Ascending aorta (tissue), 2 donors: ENCODE data around the gene GPR50. TPM values are rescaled to one million over a fixed set of nuclear protein-coding genes. Genes with fewer than 3 reads are reported as not detected.
A peak's percentile ranks its signal among the peaks of the same experiment; 100 is the strongest.

ENCODE experiments used
- DNase-seq, 2 donors: peaks; one replicate each; pipeline ENCODE4 v3.0.0-alpha.2; 2019; ENCODE audit warnings: low spot score in 2 of 2
- H3K27ac ChIP-seq, 2 donors: fragments of 200-600 bp; sonication (generic); one replicate each; pipeline ENCODE4 v1.5.1; 2016 to 2017; ENCODE audit warnings: mild to moderate bottlenecking in 1 of 2
- H3K27me3 ChIP-seq: fragments of 200-600 bp; sonication (generic); one replicate; pipeline ENCODE4 v1.5.1; 2017
- H3K36me3 ChIP-seq, 2 donors: fragments of 200-600 bp; sonication (generic); one replicate each; pipeline ENCODE4 v1.5.1; 2016
- H3K4me1 ChIP-seq, 2 donors: fragments of 200-600 bp; sonication (generic); one replicate each; pipeline ENCODE4 v1.5.1; 2016 to 2017; ENCODE audit warnings: mild to moderate bottlenecking in 1 of 2
- H3K4me3 ChIP-seq, 2 donors: fragments of 200-600 bp; sonication (generic); one replicate each; pipeline ENCODE4 v1.5.1; 2016 to 2017; ENCODE audit warnings: mild to moderate bottlenecking in 1 of 2
- H3K9me3 ChIP-seq, 2 donors: fragments of 200-600 bp; sonication (generic); one replicate each; pipeline ENCODE4 v1.5.1; 2016
- intact Hi-C: fragments of 100-400 bp; cut with DNase I; formaldehyde crosslinking; loops from one replicate; pipeline ENCODE4 v1.15.1; 2023
- total RNA-seq: library from RNA; depleted of rRNA; stranded (reverse); fragments of >200 nt; gene quantifications from one replicate; pipeline ENCODE4 v1.1.0, GENCODE V29; 2016
- TF ChIP-seq, protein P1 (sequence below), 3 experiments: fragments of 200-600 bp in 2 of 3; fragments of 450-650 bp in 1 of 3; sonication (generic) in 2 of 3; IDR thresholded peaks; one replicate each; pipeline ENCODE4 v1.5.1; 2016 to 2019; ENCODE audit warnings: antibody characterized with exemption in 3 of 3, mild to moderate bottlenecking in 1 of 3, moderate library complexity in 1 of 3

The GPR50 gene
- not detected for total RNA-seq

DNA sequence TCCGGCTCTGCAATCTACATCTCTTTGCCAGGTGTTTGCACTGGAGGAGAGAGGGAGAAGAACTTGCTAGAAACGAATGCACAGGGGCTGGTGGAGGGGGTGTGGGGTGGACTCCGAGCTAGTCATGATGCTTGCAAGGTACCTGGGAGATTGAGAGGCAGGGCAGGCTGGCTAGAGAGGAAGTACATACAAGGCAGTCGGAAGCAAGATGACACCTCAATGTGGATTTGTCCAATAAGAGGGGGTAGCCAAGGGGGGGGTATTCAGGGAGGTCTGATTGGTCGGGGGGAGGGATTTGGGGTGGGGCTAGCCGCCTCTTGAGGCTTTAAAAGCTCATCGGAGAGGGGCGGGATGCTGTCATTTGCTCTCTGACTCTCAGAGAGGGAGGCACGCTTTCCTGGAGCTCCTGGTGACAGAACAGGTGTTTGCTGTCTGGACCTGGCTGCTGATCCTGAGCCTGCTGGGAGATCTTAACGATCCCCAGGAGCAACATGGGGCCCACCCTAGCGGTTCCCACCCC is at the start of gene GPR50:
GPR50 (plus strand) TSS at position 354 of the 520 bp plus-strand sequence; CDS start at position 492, 138 bp downstream.
- H3K36me3 ChIP-seq: no peaks in the 10 kb centered on the region
- peaks cover 0 to 9% of the 10 kb centered on the region in 2 donors for H3K9me3 ChIP-seq
- DNase-seq: no peak
- H3K27me3 ChIP-seq: no peaks in the 10 kb centered on the region
- H3K4me3 ChIP-seq: peak within 1 kb of the TSS; percentile 21 to 36
- intact Hi-C loops: no loop called here
- no peaks in the 10 kb centered on the region for H3K4me1 ChIP-seq
- TF ChIP-seq, protein P1, sequence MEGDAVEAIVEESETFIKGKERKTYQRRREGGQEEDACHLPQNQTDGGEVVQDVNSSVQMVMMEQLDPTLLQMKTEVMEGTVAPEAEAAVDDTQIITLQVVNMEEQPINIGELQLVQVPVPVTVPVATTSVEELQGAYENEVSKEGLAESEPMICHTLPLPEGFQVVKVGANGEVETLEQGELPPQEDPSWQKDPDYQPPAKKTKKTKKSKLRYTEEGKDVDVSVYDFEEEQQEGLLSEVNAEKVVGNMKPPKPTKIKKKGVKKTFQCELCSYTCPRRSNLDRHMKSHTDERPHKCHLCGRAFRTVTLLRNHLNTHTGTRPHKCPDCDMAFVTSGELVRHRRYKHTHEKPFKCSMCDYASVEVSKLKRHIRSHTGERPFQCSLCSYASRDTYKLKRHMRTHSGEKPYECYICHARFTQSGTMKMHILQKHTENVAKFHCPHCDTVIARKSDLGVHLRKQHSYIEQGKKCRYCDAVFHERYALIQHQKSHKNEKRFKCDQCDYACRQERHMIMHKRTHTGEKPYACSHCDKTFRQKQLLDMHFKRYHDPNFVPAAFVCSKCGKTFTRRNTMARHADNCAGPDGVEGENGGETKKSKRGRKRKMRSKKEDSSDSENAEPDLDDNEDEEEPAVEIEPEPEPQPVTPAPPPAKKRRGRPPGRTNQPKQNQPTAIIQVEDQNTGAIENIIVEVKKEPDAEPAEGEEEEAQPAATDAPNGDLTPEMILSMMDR (IDR thresholded peaks at IDR 0.05): no peak
- no peak within 1 kb of the TSS for H3K27ac ChIP-seq

DNA sequence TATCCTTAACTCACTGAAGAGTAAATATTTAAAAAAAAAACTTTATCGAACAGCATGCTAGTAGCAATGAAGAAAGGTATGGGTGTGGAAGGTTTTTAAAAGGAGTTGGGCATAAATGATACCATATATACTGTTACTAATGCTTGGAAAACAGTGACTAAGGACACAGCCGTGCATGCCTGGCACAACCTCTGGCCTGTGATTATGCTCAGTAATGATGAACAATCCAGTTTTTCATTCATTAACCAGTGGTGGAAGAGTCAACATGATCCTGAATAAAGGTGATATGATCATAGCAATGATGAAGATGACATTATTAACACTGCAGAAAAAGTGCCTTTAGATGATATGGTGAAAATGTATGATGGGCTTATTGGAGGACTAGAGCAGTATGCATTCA is 43.9 kb upstream of the GPR50 start:
- Histone ChIP-seq H3K9me3 (no peaks in the 10 kb centered on the region), H3K36me3 (no peaks in the 10 kb centered on the region), H3K27me3 (no peaks in the 10 kb centered on the region), H3K27ac (no peak overlapping the region), H3K4me3 (no peak overlapping the region), H3K4me1 (no peaks in the 10 kb centered on the region)
- no peak for DNase-seq
- intact Hi-C loops: no loop called here
- TF ChIP-seq, protein P1 (IDR thresholded peaks at IDR 0.05): no peak

DNA sequence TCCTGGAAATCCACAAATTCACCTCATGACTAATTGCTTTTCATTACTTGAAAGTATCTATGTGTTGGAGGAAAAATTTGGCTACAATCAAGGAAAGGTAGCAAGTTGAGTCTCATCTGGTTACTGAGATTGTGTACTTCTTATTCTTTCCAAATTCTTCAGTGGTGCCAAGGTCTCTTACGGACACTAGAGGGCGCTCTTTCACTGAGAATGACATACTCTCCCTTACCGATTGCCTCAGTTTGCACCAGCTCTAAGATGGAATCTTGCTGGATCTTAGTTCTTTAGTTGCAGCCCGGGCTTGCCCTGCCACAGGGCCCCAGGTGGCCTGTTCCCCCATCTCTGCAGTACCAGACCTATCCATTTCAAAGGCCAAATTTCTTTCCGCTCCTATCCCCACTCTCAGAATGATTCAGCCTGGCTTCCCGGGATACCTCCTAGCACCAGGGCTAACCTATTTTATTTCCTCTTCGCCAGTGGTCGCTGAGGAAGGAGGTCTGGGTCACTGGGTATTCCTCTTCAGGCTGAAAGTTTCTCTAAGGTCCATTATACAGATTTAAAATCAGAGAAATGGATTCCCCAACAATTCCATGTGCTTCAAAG is 24.6 kb upstream of the GPR50 start:
- H3K27ac ChIP-seq: no peak overlapping the region
- DNase-seq: no peak
- H3K36me3 ChIP-seq: no peaks in the 10 kb centered on the region
- TF ChIP-seq, protein P1 (IDR thresholded peaks at IDR 0.05): peak; percentile 24 to 67 (median 47)
- intact Hi-C loops: no loop called here
- H3K4me3 ChIP-seq: no peak overlapping the region
- no peaks in the 10 kb centered on the region for H3K9me3 ChIP-seq
- no peaks in the 10 kb centered on the region for H3K4me1 ChIP-seq
- no peaks in the 10 kb centered on the region for H3K27me3 ChIP-seq

- H3K4me3 ChIP-seq: no peak overlapping the region
- no peaks in the 10 kb centered on the region for H3K27me3 ChIP-seq
- intact Hi-C loops: no loop called here
- TF ChIP-seq, protein P1 (IDR thresholded peaks at IDR 0.05): no peak
- H3K36me3 ChIP-seq: no peaks in the 10 kb centered on the region
- DNase-seq: no peak
- no peaks in the 10 kb centered on the region for H3K9me3 ChIP-seq
- H3K4me1 ChIP-seq: no peaks in the 10 kb centered on the region
- H3K27ac ChIP-seq: no peak overlapping the region
Observed at GRCh38 chrX:151153086-151153485, 23.3 kb upstream of the GPR50 start.

- Histone ChIP-seq H3K36me3 (no peaks in the 10 kb centered on the region), H3K4me1 (no peaks in the 10 kb centered on the region), H3K27ac (no peak overlapping the region), H3K9me3 (no peaks in the 10 kb centered on the region), H3K4me3 (no peak overlapping the region), H3K27me3 (no peaks in the 10 kb centered on the region)
- intact Hi-C loops: no loop called here
- DNase-seq: no peak
- TF ChIP-seq, protein P1 (IDR thresholded peaks at IDR 0.05): no peak
Observed at GRCh38 chrX:151153667-151154066, 22.7 kb upstream of the GPR50 start.
